K562 (cell line): ENCODE data around the gene UNC13A. TPM values are rescaled to one million over a fixed set of nuclear protein-coding genes. Genes with fewer than 3 reads are reported as not detected.
"Not testable (repeated sequence)": the region's sequence is repeated elsewhere in the genome, so short reads cannot be mapped to it uniquely, and the experiment has no call there.

Experiments
- ATAC-seq: fragments of 200-7000 bp; cut with Tn5 transposase; 3 replicates; pipeline ENCODE4 v1.9.1; 2020; ENCODE audit warnings: moderate library complexity
- BruUV-seq: library from RNA; stranded (reverse); fragments of 400-500 nt; replicated peaks from 2 replicates; lab custom pipeline; 2021; lab: Mats Ljungman, UMichigan
- CTCF ChIA-PET: fragments of 300-600 bp; formaldehyde crosslinking; extraction: SDS; loops from one replicate; lab custom pipeline; 2021; ENCODE audit warnings: low intra/inter-chr PET ratio; lab: Yijun Ruan, JAX
- POLR2A ChIA-PET: fragments of 300-600, 350-650 bp; sonication (Branson Sonifier 250); formaldehyde crosslinking; extraction: SDS; loops from one replicate; lab custom pipeline; 2021; ENCODE audit warnings: antibody characterized with exemption, inconsistent platforms; lab: Yijun Ruan, JAX
- DNase-seq, 4 experiments: peaks; one replicate each; pipeline versions ENCODE4 v3.0.0 to v3.0.0-alpha.2; 2011 to 2018; ENCODE audit warnings: low spot score in 3 of 4, mixed read lengths in 3 of 4; ENCODE audit errors: extremely low read depth in 1 of 4
- FAIRE-seq: peaks from 2 replicates; lab custom pipeline; 2011; peaks lifted over from hg19 to GRCh38; lab: Jason Lieb, UNC
- H2AFZ ChIP-seq: 2 replicates; pipeline ENCODE4 v1.6.0; 2011; ENCODE audit warnings: low read depth, low read length, control low read depth, inconsistent platforms
- H3K27ac ChIP-seq: fragments of 200-600 bp; 3 replicates; pipeline ENCODE4 v1.8.0; 2011; ENCODE audit warnings: low read depth, mild to moderate bottlenecking, control low read depth, inconsistent platforms, low read length, moderate library complexity, mixed read lengths; ENCODE audit errors: extremely low read depth
- H3K27me3 ChIP-seq, 2 experiments: fragments of 300-600 bp in 1 of 2; 2 replicates in 1 of 2; 3 replicates in 1 of 2; pipeline versions ENCODE4 v1.6.0 to v1.8.0; 2011; ENCODE audit warnings: inconsistent platforms in 2 of 2, low read length in 2 of 2, mild to moderate bottlenecking in 1 of 2, mixed read lengths in 1 of 2, moderate library complexity in 1 of 2; ENCODE audit not compliant: control insufficient read depth in 2 of 2, insufficient read depth in 2 of 2
- H3K36me3 ChIP-seq: fragments of 300-600 bp; 3 replicates; pipeline ENCODE4 v1.8.0; 2011; ENCODE audit warnings: mild to moderate bottlenecking, low read length, inconsistent platforms; ENCODE audit not compliant: control insufficient read depth, insufficient read depth
- H3K4me1 ChIP-seq, 2 experiments: fragments of 200-600 bp in 1 of 2; replicated peaks in 1 of 2; 2 replicates in 1 of 2; 3 replicates in 1 of 2; pipeline versions ENCODE4 v1.5.1 to v1.8.0; 2011; ENCODE audit warnings: inconsistent platforms in 2 of 2, low read length in 2 of 2, mild to moderate bottlenecking in 1 of 2, mixed read lengths in 1 of 2, moderate library complexity in 1 of 2; ENCODE audit not compliant: control insufficient read depth in 2 of 2, insufficient read depth in 2 of 2
- H3K4me2 ChIP-seq: 2 replicates; pipeline ENCODE4 v1.6.1; 2011; ENCODE audit warnings: low read length, control low read depth, inconsistent platforms, mixed read lengths; ENCODE audit not compliant: insufficient read depth
- H3K4me3 ChIP-seq: fragments of 200-600 bp; sonication (generic), shearing (Covaris generic); 2 replicates; pipeline ENCODE4 v1.5.1; 2016; ENCODE audit warnings: control low read depth, inconsistent platforms
- H3K79me2 ChIP-seq: fragments of 200-600 bp; 3 replicates; pipeline ENCODE4 v1.8.0; 2011; ENCODE audit warnings: low read length, inconsistent platforms; ENCODE audit not compliant: control insufficient read depth, insufficient read depth
- H3K9ac ChIP-seq, 2 experiments: 2 replicates each; pipeline versions ENCODE4 v1.6.0 to v1.6.1; 2011; ENCODE audit warnings: low read depth in 2 of 2, low read length in 2 of 2, control low read depth in 1 of 2, inconsistent platforms in 1 of 2, mild to moderate bottlenecking in 1 of 2, mixed read lengths in 1 of 2; ENCODE audit not compliant: insufficient read depth in 1 of 2
- H3K9me1 ChIP-seq: one replicate; pipeline ENCODE4 v1.6.0; 2011; ENCODE audit warnings: inconsistent platforms, mild to moderate bottlenecking, low read length, moderate library complexity; ENCODE audit not compliant: control insufficient read depth, insufficient read depth
- H3K9me3 ChIP-seq: replicated peaks from 2 replicates; pipeline ENCODE4 v1.5.1; 2011; ENCODE audit warnings: low read depth, low read length, inconsistent platforms; ENCODE audit not compliant: control insufficient read depth, insufficient read depth
- H4K20me1 ChIP-seq: replicated peaks from 2 replicates; pipeline ENCODE4 v1.6.1; 2011; ENCODE audit warnings: low read length, inconsistent platforms, mixed read lengths; ENCODE audit not compliant: control insufficient read depth, insufficient read depth
- ARID1B ChIP-seq: fragments of 450-650 bp; IDR thresholded peaks from 2 replicates; pipeline ENCODE4 v1.6.1; 2016; ENCODE audit warnings: antibody characterized with exemption, mild to moderate bottlenecking, inconsistent platforms
- CBFA2T2 ChIP-seq: fragments of 450-650 bp; conservative IDR thresholded peaks from 2 replicates; pipeline ENCODE4 v1.6.1; 2017; ENCODE audit warnings: mild to moderate bottlenecking
- CBFA2T3 ChIP-seq: fragments of 450-650 bp; IDR thresholded peaks from 2 replicates; pipeline ENCODE4 v1.6.1; 2017
- DPF2 ChIP-seq: fragments of 450-650 bp; IDR thresholded peaks from 2 replicates; pipeline ENCODE4 v1.6.1; 2016
- MTA2 ChIP-seq: fragments of 450-650 bp; IDR thresholded peaks from 2 replicates; pipeline ENCODE4 v1.6.1; 2016; ENCODE audit warnings: low read depth
- NCOR1 ChIP-seq: fragments of 450-650 bp; IDR thresholded peaks from 2 replicates; pipeline ENCODE4 v1.6.1; 2016; ENCODE audit warnings: mild to moderate bottlenecking, moderate library complexity
- NR2C1 ChIP-seq, 2 experiments: fragments of 450-650 bp; IDR thresholded peaks; 2 replicates each; pipeline ENCODE4 v1.6.1; 2017; ENCODE audit warnings: mild to moderate bottlenecking in 2 of 2, antibody characterized with exemption in 1 of 2, inconsistent platforms in 1 of 2, missing compliant biosample characterization in 1 of 2, missing genetic modification characterization in 1 of 2
- RFX1 ChIP-seq: fragments of 450-650 bp; IDR thresholded peaks from 2 replicates; pipeline ENCODE4 v1.6.1; 2016; ENCODE audit warnings: mild to moderate bottlenecking, moderate library complexity
- SMARCE1 ChIP-seq: fragments of 450-650 bp; IDR thresholded peaks from 2 replicates; pipeline ENCODE4 v1.7.1; 2016; ENCODE audit warnings: mild to moderate bottlenecking
- TAL1 ChIP-seq: fragments of 450-650 bp; IDR thresholded peaks from 2 replicates; pipeline ENCODE4 v1.6.1; 2016; ENCODE audit warnings: mild to moderate bottlenecking
- WGBS: fragments of 100-300 bp; shearing (Covaris generic); methylation state at CpG from one replicate; pipeline ENCODE4 v1.1.6; 2016; ENCODE audit warnings: low coverage, mixed read lengths; ENCODE audit not compliant: insufficient coverage; ENCODE audit errors: missing lambda C conversion rate; 5-methylcytosine and 5-hydroxymethylcytosine counted together
- in situ Hi-C: fragments of 300-500 bp; cut with MboI; formaldehyde crosslinking; loops from 4 replicates; pipeline ENCODE4 v1.15.0; 2018; ENCODE audit warnings: inconsistent platforms, mixed read lengths
- intact Hi-C: fragments of 100-400 bp; cut with micrococcal nuclease; formaldehyde crosslinking; loops from 2 replicates; pipeline ENCODE4 v1.14.2; 2022
- polyA plus RNA-seq, 8 experiments: library from polyadenylated mRNA; depleted of rRNA in 4 of 8; stranded (reverse) in 5 of 8; unstranded in 3 of 8; fragments of >200 nt; fragmentation: Nextera tagmentation in 2 of 8; fragmentation: Illumina TruSeq in 1 of 8; extraction: Ambion mirVana in 2 of 8; extraction: Trizol in 1 of 8; gene quantifications; 2 replicates each; pipeline versions ENCODE4 v1.2.1 to v1.2.3, GENCODE V29; 2011 to 2014; ENCODE audit warnings: inconsistent platforms in 1 of 8, missing spikeins in 1 of 8
- total RNA-seq, 7 experiments: library from RNA; depleted of rRNA in 6 of 7; stranded (reverse); fragments of >200 nt in 6 of 7; fragmentation: Illumina TruSeq in 2 of 7; extraction: Trizol in 2 of 7; gene quantifications; 2 replicates each; pipeline versions ENCODE4 v1.2.1 to v1.2.3, GENCODE V29; 2011 to 2021; ENCODE audit warnings: low replicate concordance in 1 of 7

Gene UNC13A
- total and polyA plus RNA-seq, 9 of the 15 experiments (the other 6 are each of a cell fraction or from before 2014, with no cell fraction given), result 0.03 to 1.0 (median 0.25) TPM

DNA sequence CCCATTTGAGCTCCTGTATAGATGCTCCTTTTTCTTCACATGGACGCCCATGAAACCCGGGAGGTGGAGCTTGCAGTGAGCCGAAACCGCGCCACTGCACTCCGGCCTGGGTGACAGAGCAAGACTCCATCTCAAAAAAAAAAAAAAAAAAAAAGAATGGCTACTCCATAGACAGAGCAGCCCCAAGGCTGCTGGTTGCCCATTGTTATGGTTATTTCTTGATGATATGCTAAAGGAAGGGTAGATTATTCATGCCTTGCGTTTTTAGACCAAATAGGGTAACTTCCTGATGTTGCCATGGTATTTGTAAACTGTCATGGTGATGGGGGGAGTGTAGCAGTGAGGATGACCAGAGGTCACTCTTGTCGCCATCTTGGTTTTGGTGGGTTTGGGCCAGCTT lies 90.1 kb downstream of the UNC13A start:
- H3K4me2 ChIP-seq, in situ Hi-C loops, DNase-seq, H3K9me3 ChIP-seq, FAIRE-seq, BruUV-seq, H3K36me3 ChIP-seq, H3K27me3 ChIP-seq, H3K79me2 ChIP-seq, H3K4me3 ChIP-seq, CTCF ChIA-PET, intact Hi-C loops, H3K9me1 ChIP-seq, H3K27ac ChIP-seq, ATAC-seq, H2AFZ ChIP-seq, POLR2A ChIA-PET, H4K20me1 ChIP-seq, H3K9ac ChIP-seq: not testable (repeated sequence)
- WGBS, result 46% methylated on average over 4 of the region's 8 CpGs
- H3K4me1 ChIP-seq, result peaks cover 3 to 21% of the 10 kb centered on the region in 2 experiments; a peak in 3 of 5 replicates
- peak; percentile 59 for TF ChIP-seq RFX1

DNA sequence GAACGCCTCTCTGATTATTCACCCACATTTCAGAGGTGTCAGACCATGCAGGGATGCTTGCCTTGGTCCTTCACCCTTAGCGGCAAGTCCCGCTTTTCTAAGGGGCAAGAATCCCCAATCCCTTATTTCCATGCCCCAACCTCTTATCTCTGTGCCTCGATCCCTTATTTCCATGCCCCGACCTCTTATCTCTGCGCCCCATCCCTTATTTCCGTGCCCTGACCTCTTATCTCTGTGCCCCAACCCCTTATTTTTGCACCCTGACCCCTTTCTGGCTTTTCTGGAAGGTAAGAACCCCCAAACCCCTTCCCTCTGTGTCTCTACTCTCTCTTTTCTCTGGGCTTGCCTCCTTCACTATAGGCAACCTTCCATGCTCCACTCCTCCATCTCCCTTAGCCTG lies 93.9 kb downstream of the UNC13A start:
- H2AFZ ChIP-seq; H3K9ac ChIP-seq; H3K4me3 ChIP-seq; intact Hi-C loops; H3K27me3 ChIP-seq; BruUV-seq; H4K20me1 ChIP-seq; H3K9me3 ChIP-seq; CTCF ChIA-PET; H3K9me1 ChIP-seq; H3K27ac ChIP-seq; H3K79me2 ChIP-seq; DNase-seq; in situ Hi-C loops; H3K36me3 ChIP-seq; FAIRE-seq; POLR2A ChIA-PET; H3K4me2 ChIP-seq; H3K4me1 ChIP-seq; ATAC-seq; TF ChIP-seq NR2C1 (IDR thresholded peaks at IDR 0.05): not testable (repeated sequence)
- WGBS, result 12% methylated on average over 7 of the region's 7 CpGs
- peak; percentile 58; the same call in 1 of the 2 replicates for TF ChIP-seq SMARCE1
- peak; percentile 27; the same call in 1 of the 2 replicates for TF ChIP-seq DPF2
- peak; percentile 35; the same call in 1 of the 2 replicates for TF ChIP-seq NCOR1
- TF ChIP-seq CBFA2T2, result peak; percentile 49; the same call in 1 of the 2 replicates
- TF ChIP-seq TAL1, result peak; percentile 64
- TF ChIP-seq ARID1B, result peak; percentile 75
- TF ChIP-seq NR2C1 (tag; IDR thresholded peaks at IDR 0.05), result 0 out of 2 replicates have a peak, but pooled peaks have one; percentile 38
- TF ChIP-seq CBFA2T3, result peak; percentile 76
- TF ChIP-seq MTA2, result 0 out of 2 replicates have a peak, but pooled peaks have one; percentile 42
